Measurements from ENCODE around the gene C1orf210.

The C1orf210 gene

DNA sequence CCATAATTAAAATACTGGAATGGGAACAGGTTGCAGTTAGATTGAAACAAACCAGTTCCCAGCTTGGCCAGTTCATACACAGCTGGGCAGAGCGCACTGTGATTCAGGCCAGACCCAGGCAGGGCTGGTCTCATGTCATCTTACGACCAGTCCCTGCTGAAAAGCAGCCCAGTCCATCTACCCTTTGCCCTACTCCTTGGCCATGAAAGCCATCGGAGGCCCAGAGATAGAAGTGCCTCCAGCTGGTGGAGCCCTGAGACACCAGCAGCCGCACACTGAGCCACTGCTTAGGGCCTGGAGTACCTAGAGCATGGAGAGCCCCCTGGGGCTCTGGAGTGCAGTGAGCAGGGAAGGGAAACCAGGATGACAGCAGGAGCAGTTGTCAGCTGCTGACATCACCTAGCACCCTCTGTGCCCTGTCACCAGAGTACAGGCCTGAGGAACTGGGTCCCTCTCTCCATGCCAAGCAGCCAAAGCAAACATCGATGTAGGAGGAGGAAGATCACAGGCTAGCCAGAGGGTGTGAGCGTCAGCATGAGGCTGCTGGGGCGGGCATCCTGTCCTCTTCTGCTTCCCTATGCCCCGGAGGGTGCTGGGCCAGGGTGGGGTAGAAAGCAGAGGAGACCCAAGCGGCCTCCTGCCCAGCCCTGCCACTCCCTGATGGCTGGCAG, 49.8 kb downstream of the C1orf210 start:
- TF ChIP-seq, protein P1, sequence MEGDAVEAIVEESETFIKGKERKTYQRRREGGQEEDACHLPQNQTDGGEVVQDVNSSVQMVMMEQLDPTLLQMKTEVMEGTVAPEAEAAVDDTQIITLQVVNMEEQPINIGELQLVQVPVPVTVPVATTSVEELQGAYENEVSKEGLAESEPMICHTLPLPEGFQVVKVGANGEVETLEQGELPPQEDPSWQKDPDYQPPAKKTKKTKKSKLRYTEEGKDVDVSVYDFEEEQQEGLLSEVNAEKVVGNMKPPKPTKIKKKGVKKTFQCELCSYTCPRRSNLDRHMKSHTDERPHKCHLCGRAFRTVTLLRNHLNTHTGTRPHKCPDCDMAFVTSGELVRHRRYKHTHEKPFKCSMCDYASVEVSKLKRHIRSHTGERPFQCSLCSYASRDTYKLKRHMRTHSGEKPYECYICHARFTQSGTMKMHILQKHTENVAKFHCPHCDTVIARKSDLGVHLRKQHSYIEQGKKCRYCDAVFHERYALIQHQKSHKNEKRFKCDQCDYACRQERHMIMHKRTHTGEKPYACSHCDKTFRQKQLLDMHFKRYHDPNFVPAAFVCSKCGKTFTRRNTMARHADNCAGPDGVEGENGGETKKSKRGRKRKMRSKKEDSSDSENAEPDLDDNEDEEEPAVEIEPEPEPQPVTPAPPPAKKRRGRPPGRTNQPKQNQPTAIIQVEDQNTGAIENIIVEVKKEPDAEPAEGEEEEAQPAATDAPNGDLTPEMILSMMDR (IDR thresholded peaks at IDR 0.05): no peak

DNA sequence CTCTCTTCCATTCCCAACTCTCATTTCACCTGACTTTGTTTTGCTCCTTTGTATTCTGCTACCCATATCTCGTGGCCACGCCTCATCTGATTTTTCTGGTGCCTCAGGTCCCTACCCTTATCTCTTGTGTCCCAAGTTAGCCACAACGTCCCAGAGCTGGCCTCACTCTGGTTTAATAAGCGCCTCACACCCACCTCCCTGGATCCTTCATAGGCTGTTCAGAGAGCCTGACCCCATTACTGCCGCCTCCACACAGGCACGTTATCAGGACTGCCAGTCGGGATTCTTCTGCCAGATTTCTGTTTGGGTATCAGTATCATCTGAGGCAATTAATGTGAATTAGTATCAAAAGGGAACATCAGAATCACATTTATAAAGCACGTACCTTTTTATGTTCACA, 50.3 kb downstream of the C1orf210 start:
- TF ChIP-seq, protein P1 (IDR thresholded peaks at IDR 0.05): no peak

DNA sequence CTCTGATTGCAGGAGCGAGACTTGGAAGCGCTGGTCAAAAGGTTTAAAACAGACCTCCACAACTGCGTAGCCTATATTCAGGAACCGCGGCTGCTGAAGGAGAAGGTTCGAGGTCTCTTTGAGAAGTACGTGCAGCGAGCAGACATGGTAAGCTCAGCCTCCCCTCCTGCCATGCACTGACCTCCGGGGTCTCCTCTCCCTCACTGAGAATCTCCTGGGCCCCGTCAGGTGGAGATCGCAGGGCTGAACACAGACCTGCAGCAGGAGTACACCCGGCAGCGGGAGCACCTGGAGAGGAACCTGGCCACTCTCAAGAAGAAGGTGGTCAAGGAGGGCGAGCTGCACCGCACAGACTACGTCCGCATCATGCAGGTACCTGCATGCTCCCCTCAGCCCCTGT, 51.1 kb downstream of the C1orf210 start:
- TF ChIP-seq, protein P1 (IDR thresholded peaks at IDR 0.05): no peak

DNA sequence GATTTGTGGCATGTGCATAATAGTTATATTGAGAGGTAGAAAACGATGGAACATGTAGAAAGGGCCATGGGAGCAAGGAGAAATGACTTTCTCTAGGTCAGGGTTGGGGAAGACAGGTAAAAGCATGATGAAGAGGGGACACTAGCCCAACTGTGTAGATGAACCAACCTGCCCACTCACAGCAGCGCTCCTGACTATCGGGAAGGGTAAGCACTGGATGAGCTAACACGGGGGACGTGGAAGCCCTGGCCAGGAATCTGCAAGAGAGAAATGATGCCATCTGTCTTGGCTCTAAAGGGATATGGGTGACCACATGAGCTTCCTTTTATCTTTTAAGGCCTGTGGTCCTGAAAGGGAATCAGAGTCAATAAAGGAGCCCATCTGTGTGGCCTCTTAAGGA, 51.8 kb downstream of the C1orf210 start:
- TF ChIP-seq, protein P1 (IDR thresholded peaks at IDR 0.05): no peak

DNA sequence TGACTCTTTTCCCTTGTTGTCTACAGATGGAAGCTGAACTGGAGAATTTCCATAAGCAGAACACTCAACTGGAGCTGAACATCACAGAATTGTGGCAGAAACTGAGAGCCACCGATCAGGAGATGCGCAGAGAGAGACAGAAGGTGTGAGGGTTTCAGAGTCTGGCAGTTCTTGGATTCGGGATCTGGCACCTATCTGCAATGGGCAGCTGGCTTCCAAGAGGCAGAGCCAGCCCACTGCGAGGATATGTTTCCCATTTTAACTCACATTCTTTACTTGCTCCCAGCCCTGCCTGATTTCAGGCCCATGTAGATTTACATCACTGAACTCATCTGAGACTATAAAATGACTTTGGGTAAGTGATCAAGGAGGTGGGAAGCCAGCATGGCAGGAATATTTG, 52.9 kb downstream of the C1orf210 start:
- TF ChIP-seq, protein P1 (IDR thresholded peaks at IDR 0.05): no peak

DNA sequence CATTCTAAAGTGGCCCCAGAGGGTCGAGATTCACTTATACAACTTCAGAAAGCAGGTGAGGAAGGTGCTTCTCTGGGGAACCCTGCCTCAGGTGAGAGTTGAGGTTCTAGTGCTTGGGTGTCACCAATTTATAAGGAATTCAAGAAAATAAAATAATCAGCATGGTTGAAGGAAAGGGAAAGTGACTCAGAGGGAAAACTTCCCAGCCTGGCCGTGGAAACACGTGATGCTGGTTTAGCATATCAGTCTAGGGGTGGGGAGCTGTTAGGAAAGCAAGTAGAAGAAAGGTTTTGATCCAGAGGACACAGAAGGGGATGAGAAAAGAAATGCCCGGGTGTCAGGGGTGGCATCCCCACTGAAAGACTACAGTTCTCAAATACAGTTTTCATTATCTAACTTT, 53.3 kb downstream of the C1orf210 start:
- TF ChIP-seq, protein P1 (IDR thresholded peaks at IDR 0.05): no peak
